Muscle of arm (tissue), 12 donors: ENCODE results near the gene NDUFB8. TPM values are rescaled to one million over a fixed set of nuclear protein-coding genes. Genes with fewer than 3 reads are reported as not detected.

Experiments
- DNase-seq: peaks from one replicate; pipeline ENCODE4 v3.0.0-alpha.2; 2013
- polyA plus RNA-seq, 12 donors: library from polyadenylated mRNA; unstranded; fragments of 120-200 nt; gene quantifications; one replicate each; pipeline ENCODE4 v1.2.1, GENCODE V29; 2013; ENCODE audit not compliant: insufficient read length in 12 of 12

The NDUFB8 gene
- polyA plus RNA-seq, 12 donors: 93.3 to 124 (median 102) TPM; not detected in 1

- DNase-seq: no peak
Observed at GRCh38 chr10:100510533-100511308, 18.9 kb downstream of the NDUFB8 start.

GRCh38 chr10:100509241-100509840, 20.3 kb downstream of the NDUFB8 start:
- DNase-seq: no peak

GRCh38 chr10:100508691-100509150, 20.9 kb downstream of the NDUFB8 start:
- no peak for DNase-seq

GRCh38 chr10:100508266-100508665, 21.4 kb downstream of the NDUFB8 start:
- no peak for DNase-seq

- no peak for DNase-seq
Observed at GRCh38 chr10:100507357-100507732, 22.3 kb downstream of the NDUFB8 start.

GRCh38 chr10:100506596-100507356, 22.9 kb downstream of the NDUFB8 start:
- DNase-seq: no peak

- DNase-seq: no peak
Observed at GRCh38 chr10:100505164-100505563, 24.5 kb downstream of the NDUFB8 start.

GRCh38 chr10:100504096-100504495, 25.6 kb downstream of the NDUFB8 start:
- no peak for DNase-seq

- no peak for DNase-seq
Observed at GRCh38 chr10:100502926-100503494, 26.7 kb downstream of the NDUFB8 start.

GRCh38 chr10:100501423-100501822, 28.2 kb downstream of the NDUFB8 start:
- no peak for DNase-seq

- no peak for DNase-seq
Observed at GRCh38 chr10:100498059-100498458, 31.6 kb downstream of the NDUFB8 start.

GRCh38 chr10:100496567-100496966, 33.1 kb downstream of the NDUFB8 start:
- no peak for DNase-seq

GRCh38 chr10:100490531-100490930, 39.1 kb downstream of the NDUFB8 start:
- no peak for DNase-seq

- DNase-seq: no peak
Observed at GRCh38 chr10:100489396-100489795, 40.3 kb downstream of the NDUFB8 start.

- no peak for DNase-seq
Observed at GRCh38 chr10:100487529-100487928, 42.1 kb downstream of the NDUFB8 start.

GRCh38 chr10:100485801-100486495, 43.7 kb downstream of the NDUFB8 start:
- no peak for DNase-seq

- DNase-seq: no peak
Observed at GRCh38 chr10:100485366-100485765, 44.3 kb downstream of the NDUFB8 start.

GRCh38 chr10:100483876-100484666, 45.6 kb downstream of the NDUFB8 start:
- no peak for DNase-seq

- DNase-seq: no peak
Observed at GRCh38 chr10:100482834-100483185, 46.9 kb downstream of the NDUFB8 start.

GRCh38 chr10:100482181-100482833, 47.4 kb downstream of the NDUFB8 start:
- DNase-seq: peak; percentile 57
